GM23338 (cell line): Measurements from ENCODE around the gene GRM6. TPM values are rescaled to one million over a fixed set of nuclear protein-coding genes. Genes with fewer than 3 reads are reported as not detected.

Source experiments
- ATAC-seq: fragments of 200-7000 bp; cut with Tn5 transposase; 3 replicates; pipeline ENCODE4 v1.9.1; 2020
- DNase-seq: peaks from one replicate; pipeline ENCODE4 v3.0.0-alpha.2; 2015; ENCODE audit warnings: low spot score
- H2AFZ ChIP-seq: fragments of 200-600 bp; sonication (generic); 2 replicates; pipeline ENCODE4 v1.8.0; 2016; ENCODE audit warnings: antibody characterized with exemption, mild to moderate bottlenecking, moderate library complexity
- H3F3A ChIP-seq: fragments of 200-600 bp; sonication (generic); replicated peaks from 2 replicates; pipeline ENCODE4 v1.8.0; 2017; ENCODE audit warnings: antibody characterized with exemption, mixed run types, low read depth
- H3K27ac ChIP-seq: fragments of 200-600 bp; sonication (generic); 2 replicates; pipeline ENCODE4 v1.6.1; 2016; ENCODE audit warnings: low read depth
- H3K27me3 ChIP-seq: fragments of 200-600 bp; sonication (generic); 2 replicates; pipeline ENCODE4 v1.8.0; 2016; ENCODE audit warnings: mild to moderate bottlenecking, mixed run types, moderate library complexity; ENCODE audit not compliant: insufficient read depth
- H3K36me3 ChIP-seq: fragments of 200-600 bp; sonication (generic); 2 replicates; pipeline ENCODE4 v1.8.0; 2016; ENCODE audit warnings: mild to moderate bottlenecking; ENCODE audit not compliant: insufficient read depth
- H3K4me1 ChIP-seq: fragments of 200-600 bp; sonication (generic); 2 replicates; pipeline ENCODE4 v1.8.0; 2016; ENCODE audit warnings: mild to moderate bottlenecking, moderate library complexity; ENCODE audit not compliant: insufficient read depth
- H3K4me2 ChIP-seq: fragments of 200-600 bp; sonication (generic); 2 replicates; pipeline ENCODE4 v1.7.1; 2017; ENCODE audit warnings: mixed run types
- H3K4me3 ChIP-seq: fragments of 200-600 bp; sonication (generic); 2 replicates; pipeline ENCODE4 v1.6.1; 2016; ENCODE audit warnings: mixed run types
- H3K79me2 ChIP-seq: fragments of 200-600 bp; sonication (generic); replicated peaks from 2 replicates; pipeline ENCODE4 v1.8.0; 2017; ENCODE audit warnings: mild to moderate bottlenecking; ENCODE audit not compliant: insufficient read depth
- H3K9me2 ChIP-seq: fragments of 200-600 bp; sonication (generic); 2 replicates; pipeline ENCODE4 v1.8.0; 2017; ENCODE audit not compliant: insufficient read depth
- H4K20me1 ChIP-seq: fragments of 200-600 bp; sonication (generic); replicated peaks from 2 replicates; pipeline ENCODE4 v1.8.0; 2017; ENCODE audit warnings: mild to moderate bottlenecking; ENCODE audit not compliant: insufficient read depth
- H3K27ac Mint-ChIP-seq: 2 replicates; pipeline ENCODE4 v1.8.0; 2020; ENCODE audit warnings: inconsistent platforms, mild to moderate bottlenecking, moderate library complexity, mixed read lengths
- H3K27me3 Mint-ChIP-seq: 3 replicates; pipeline ENCODE4 v1.8.0; 2022; ENCODE audit warnings: low read depth, mild to moderate bottlenecking, moderate library complexity, mixed read lengths, inconsistent platforms; ENCODE audit not compliant: insufficient read depth, poor library complexity
- H3K36me3 Mint-ChIP-seq: 3 replicates; pipeline ENCODE4 v1.8.0; 2021; ENCODE audit warnings: low read depth, mild to moderate bottlenecking, inconsistent platforms, moderate library complexity, mixed read lengths
- H3K4me1 Mint-ChIP-seq: 3 replicates; pipeline ENCODE4 v1.8.0; 2020; ENCODE audit warnings: mild to moderate bottlenecking, inconsistent platforms, mixed read lengths
- H3K4me3 Mint-ChIP-seq: 3 replicates; pipeline ENCODE4 v1.8.0; 2021; ENCODE audit warnings: moderate library complexity, mild to moderate bottlenecking, inconsistent platforms, mixed read lengths
- H3K9me3 Mint-ChIP-seq: 3 replicates; pipeline ENCODE4 v1.8.0; 2020; ENCODE audit warnings: moderate library complexity, mild to moderate bottlenecking, inconsistent platforms, mixed read lengths
- CREB1 ChIP-seq: fragments of 250-450 bp; sonication (Bioruptor Pico); IDR thresholded peaks from 2 replicates; pipeline ENCODE4 v1.5.0; 2020; ENCODE audit warnings: low read depth, mild to moderate bottlenecking, moderate library complexity
- CTCF ChIP-seq, 2 experiments: fragments of 200-600 bp in 1 of 2; sonication (generic) in 1 of 2; conservative IDR thresholded peaks; 2 replicates each; pipeline versions ENCODE4 v1.5.1 to v1.6.1; 2016 to 2017; ENCODE audit warnings: antibody characterized with exemption in 2 of 2, low read depth in 2 of 2, mild to moderate bottlenecking in 2 of 2, moderate library complexity in 1 of 2
- ETS1 ChIP-seq: IDR thresholded peaks from 2 replicates; pipeline ENCODE4 v1.6.1; 2016; ENCODE audit warnings: antibody characterized with exemption
- EZH2 ChIP-seq: fragments of 200-600 bp; sonication (generic); IDR thresholded peaks from one replicate; pipeline ENCODE4 v1.8.0; 2017; ENCODE audit warnings: antibody characterized with exemption, mild to moderate bottlenecking, low read depth; ENCODE audit not compliant: unreplicated experiment
- EZH2phosphoT487 ChIP-seq: fragments of 200-600 bp; sonication (generic); IDR thresholded peaks from one replicate; pipeline ENCODE4 v1.8.1; 2018; ENCODE audit warnings: antibody characterized with exemption; ENCODE audit not compliant: unreplicated experiment
- JUNB ChIP-seq: IDR thresholded peaks from one replicate; pipeline ENCODE4 v1.6.1; 2016; ENCODE audit warnings: antibody characterized with exemption; ENCODE audit not compliant: unreplicated experiment
- NANOG ChIP-seq: IDR thresholded peaks from 2 replicates; pipeline ENCODE4 v1.6.1; 2016; ENCODE audit warnings: antibody characterized with exemption, borderline replicate concordance
- REST ChIP-seq: IDR thresholded peaks from one replicate; pipeline ENCODE4 v1.6.1; 2018; ENCODE audit warnings: antibody characterized with exemption; ENCODE audit not compliant: unreplicated experiment
- ZNF114 ChIP-seq: fragments of 250-450 bp; sonication (Bioruptor Pico); IDR thresholded peaks from 2 replicates; pipeline ENCODE4 v1.5.0; 2020; ENCODE audit warnings: mild to moderate bottlenecking, moderate library complexity
- ZNF331 ChIP-seq: fragments of 250-450 bp; sonication (Bioruptor Pico); IDR thresholded peaks from 2 replicates; pipeline ENCODE4 v1.5.0; 2020; ENCODE audit warnings: low read depth, mild to moderate bottlenecking, moderate library complexity
- polyA plus RNA-seq: library from polyadenylated mRNA; unstranded; fragments of >200 nt; fragmentation: Nextera tagmentation; extraction: Ambion mirVana; gene quantifications from 2 replicates; pipeline ENCODE4 v1.2.1, GENCODE V29; 2016
- total RNA-seq: library from RNA; depleted of rRNA; stranded (reverse); fragments of >200 nt; shearing (Covaris generic); gene quantifications from 2 replicates; pipeline ENCODE4 v1.2.3, GENCODE V29; 2014

Gene GRM6
- total and polyA plus RNA-seq, 2 experiments from 2014 or later, result 0.19 TPM; not detected in 1

- no peak for TF ChIP-seq CTCF (conservative IDR thresholded peaks at IDR 0.05; ENCODE audit: low read depth in 2 of 2)
- no peak for TF ChIP-seq ETS1
- TF ChIP-seq REST, result no peak
- TF ChIP-seq ZNF114 (CRISPR knock-in tag), result no peak
- TF ChIP-seq CREB1 (CRISPR knock-in tag), result no peak
- no peak for TF ChIP-seq ZNF331 (CRISPR knock-in tag)
- no peak for TF ChIP-seq EZH2
- TF ChIP-seq EZH2phosphoT487, result no peak
Observed at GRCh38 chr5:178995341-178995690, 196 bp upstream of the GRM6 start (continued).

GRCh38 chr5:178993955-178994579 is 1.1 kb downstream of the GRM6 start:
- Mint-ChIP-seq H3K4me3 (peak overlapping the region; percentile 64), H3K9me3 (peaks cover 50% of the 10 kb centered on the region), H3K27ac (no peak overlapping the region), H3K27me3 (peaks cover 53% of the 10 kb centered on the region), H3K4me1 (peaks cover 11% of the 10 kb centered on the region; the same call in 2 of the 3 replicates), H3K36me3 (peaks cover 8% of the 10 kb centered on the region)
- Histone ChIP-seq H3K4me3 (peak overlapping the region; percentile 59; the same call in 1 of the 2 replicates), H3K4me1 (peaks cover 8% of the 10 kb centered on the region), H3K36me3 (no peaks in the 10 kb centered on the region), H3K27ac (no peak overlapping the region), H3K4me2 (peak overlapping the region; percentile 73; the same call in 1 of the 2 replicates), H4K20me1 (no peaks in the 10 kb centered on the region), H2AFZ (peak overlapping the region; percentile 80), H3K27me3 (peaks cover 42% of the 10 kb centered on the region), H3K9me2 (no peaks in the 10 kb centered on the region), H3F3A (0 out of 2 replicates have a peak, but pooled peaks cover 3% of the 10 kb centered on the region), H3K79me2 (no peaks in the 10 kb centered on the region)
- TF ChIP-seq EZH2 (no peak), ZNF114 (CRISPR knock-in tag) (no peak), NANOG (no peak), ETS1 (no peak), CTCF (conservative IDR thresholded peaks at IDR 0.05; ENCODE audit: low read depth in 2 of 2) (no peak), JUNB (no peak)
- peak; percentile 5; the same call in 2 of the 3 replicates for ATAC-seq
- DNase-seq, result peak; percentile 15
